A549 (cell line): ENCODE measurements around the gene ABCA1.

Experiments used
- BCL3 ChIP-seq: fragments of >200 bp; sonication (Bioruptor Twin); formaldehyde crosslinking; IDR thresholded peaks from 3 replicates; pipeline ENCODE4 v1.6.1; 2016
- CTCF ChIP-seq: fragments of >200 bp; sonication (Bioruptor Twin); formaldehyde crosslinking; IDR thresholded peaks from 3 replicates; pipeline ENCODE4 v1.5.1; 2016
- POLR2A ChIP-seq: IDR thresholded peaks from 2 replicates; pipeline ENCODE4 v1.6.1; 2012; ENCODE audit warnings: mild to moderate bottlenecking, low read length

GRCh38 chr9:104767507-104767906, 160.4 kb downstream of the ABCA1 start:
- TF ChIP-seq POLR2A (no peak), BCL3 (no peak), CTCF (no peak)
